ENCODE measurements around the gene DCLK2.
"Not testable (repeated sequence)": the region's sequence is repeated elsewhere in the genome, so short reads cannot be mapped to it uniquely, and the experiment has no call there.

The DCLK2 gene

DNA sequence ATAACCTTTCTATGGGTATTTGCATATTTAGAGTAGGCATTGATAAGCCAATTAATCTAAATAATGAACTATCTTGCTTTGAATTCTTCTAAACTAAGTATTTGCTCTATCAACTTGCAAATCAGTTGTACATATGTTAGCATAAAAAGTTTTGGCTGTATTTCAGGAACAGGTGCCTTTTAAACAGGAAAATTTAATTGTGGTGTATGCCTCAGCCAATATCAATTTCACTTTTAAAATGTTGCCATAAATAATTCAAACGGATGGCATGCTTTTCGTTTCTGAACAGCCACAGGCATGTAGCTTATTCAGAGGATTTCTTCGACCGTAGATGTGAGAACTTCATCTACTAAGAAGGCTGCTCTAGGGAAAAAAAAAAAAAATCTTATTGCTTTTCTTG, 99.9 kb downstream of the DCLK2 start:
- in situ Hi-C loops (cut with MboI; ENCODE audit: low pct_unique_long_range_greater_than_20kb, low sequenced_read_pairs), result no loop called here

DNA sequence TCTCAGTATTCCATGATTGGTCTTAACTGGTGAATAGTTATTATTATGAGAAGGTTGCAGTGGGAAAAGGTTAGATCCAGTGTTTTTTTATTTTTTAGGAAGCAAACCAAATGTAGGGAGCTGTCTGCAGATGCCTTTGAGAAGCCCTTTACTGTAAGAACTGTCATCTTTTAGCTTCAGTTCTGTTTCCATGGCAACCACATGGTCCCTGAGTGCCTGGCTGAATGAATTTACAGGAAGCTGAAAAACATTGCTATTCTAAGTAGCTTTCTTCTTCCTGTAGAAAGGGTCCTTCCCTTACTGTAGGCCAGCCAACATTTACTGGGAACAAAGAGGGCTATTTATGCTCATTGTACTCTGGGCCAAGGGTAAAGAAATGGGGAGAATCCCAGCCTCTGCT, 103.3 kb downstream of the DCLK2 start:
- no peak for DNase-seq
- in situ Hi-C loops (cut with MboI; ENCODE audit: low pct_unique_long_range_greater_than_20kb, low sequenced_read_pairs), result no loop called here

More for the DNA sequence above, 99.9 kb downstream of the DCLK2 start:
- no peak for DNase-seq

DNA sequence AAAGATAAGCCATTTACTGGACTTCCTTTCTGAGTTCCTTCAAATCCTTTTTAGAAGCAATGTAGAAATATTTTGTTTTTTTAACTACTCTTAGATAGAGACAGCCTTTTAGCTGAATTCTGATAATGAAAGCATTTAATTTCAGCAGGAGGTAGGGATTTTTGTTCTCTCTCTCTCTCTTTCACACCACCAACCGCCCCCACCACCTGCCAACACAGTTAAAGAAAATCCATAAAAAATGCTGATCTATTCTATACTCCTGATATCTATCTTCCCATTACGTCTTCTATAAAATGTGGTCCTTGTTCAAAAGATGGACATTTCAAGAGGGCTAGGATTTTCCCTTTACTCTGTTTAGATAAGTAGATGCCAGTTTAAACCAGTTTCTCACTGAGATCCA, 104.5 kb downstream of the DCLK2 start:
- DNase-seq, result no peak
- in situ Hi-C loops (cut with MboI; ENCODE audit: low pct_unique_long_range_greater_than_20kb, low sequenced_read_pairs), result no loop called here

DNA sequence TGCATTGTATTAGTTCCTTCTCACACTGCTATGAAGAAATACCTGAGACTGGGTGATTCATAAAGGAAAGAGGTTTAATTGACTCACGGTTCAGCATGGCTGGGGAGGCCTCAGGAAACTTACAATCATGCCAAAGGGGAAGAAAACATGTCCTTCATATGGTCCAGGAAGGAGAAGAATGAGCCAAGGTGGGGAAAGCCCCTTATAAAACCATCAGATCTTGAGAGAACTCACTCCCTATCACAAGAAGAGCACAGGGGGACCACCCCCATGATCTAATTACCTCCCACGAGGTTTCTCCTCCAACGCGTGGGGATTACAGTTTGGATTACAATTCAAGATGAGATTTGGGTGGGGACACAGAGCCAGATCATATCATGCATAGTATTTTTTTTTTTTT, 106.8 kb downstream of the DCLK2 start:
- in situ Hi-C loops (cut with MboI; ENCODE audit: low pct_unique_long_range_greater_than_20kb, low sequenced_read_pairs); DNase-seq: not testable (repeated sequence)

DNA sequence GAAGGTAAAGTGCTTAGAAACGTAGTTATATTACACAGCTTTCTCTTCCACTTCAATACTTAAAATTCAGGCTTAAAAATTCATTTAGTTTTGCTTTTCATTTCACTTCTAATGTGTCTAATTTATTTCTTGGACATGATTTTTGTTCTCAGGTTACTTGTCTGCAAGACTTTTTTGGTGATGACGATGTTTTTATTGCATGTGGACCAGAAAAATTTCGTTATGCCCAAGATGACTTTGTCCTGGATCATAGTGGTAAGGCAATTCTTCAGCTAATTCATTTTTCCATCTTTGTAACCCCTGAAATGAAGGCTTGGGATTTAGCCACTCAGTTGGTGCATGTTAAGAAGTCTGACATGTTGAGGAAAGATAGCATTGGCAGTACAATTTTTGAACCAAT, 114.7 kb downstream of the DCLK2 start:
- no peak for DNase-seq
- in situ Hi-C loops (cut with MboI; ENCODE audit: low pct_unique_long_range_greater_than_20kb, low sequenced_read_pairs), result no loop called here

DNA sequence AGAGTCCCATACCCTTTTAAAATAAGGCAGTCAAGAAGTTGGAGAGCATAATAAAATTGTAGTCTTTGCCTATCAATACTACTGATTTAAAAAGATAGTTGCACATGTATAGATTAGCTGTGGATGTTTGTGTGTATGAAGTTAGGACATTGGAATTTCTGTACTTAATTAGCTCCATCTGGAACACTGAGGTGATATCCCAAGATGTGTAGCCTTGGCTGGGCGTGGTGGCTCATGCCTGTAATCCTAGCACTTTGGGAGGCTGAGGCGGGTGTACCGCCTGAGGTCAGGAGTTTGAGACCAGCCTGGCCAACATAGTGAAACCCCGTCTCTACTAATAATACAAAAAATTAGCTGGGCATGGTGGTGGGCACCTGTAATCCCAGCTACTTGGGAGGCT, 119.0 kb downstream of the DCLK2 start:
- DNase-seq; in situ Hi-C loops (cut with MboI; ENCODE audit: low pct_unique_long_range_greater_than_20kb, low sequenced_read_pairs): not testable (repeated sequence)

DNA sequence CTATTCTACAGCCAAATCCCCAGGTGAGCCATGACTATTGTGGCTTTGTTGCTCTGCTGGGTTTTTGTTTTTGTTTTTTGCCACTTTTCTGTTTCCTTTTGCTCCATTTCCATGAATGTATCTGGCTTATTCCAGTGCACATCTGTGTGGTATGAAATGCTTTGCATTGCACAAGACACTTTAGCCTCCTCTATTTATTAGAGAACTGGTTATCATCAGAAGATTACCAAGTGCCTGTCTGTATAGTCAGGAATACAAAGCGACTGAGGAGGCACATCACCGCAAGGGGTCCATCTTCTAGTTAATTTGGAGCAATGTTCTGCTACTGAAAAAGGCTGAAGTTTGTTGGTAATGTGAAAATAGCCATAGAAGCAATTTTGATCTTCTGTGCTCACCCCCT, 120.8 kb downstream of the DCLK2 start:
- in situ Hi-C loops (cut with MboI; ENCODE audit: low pct_unique_long_range_greater_than_20kb, low sequenced_read_pairs), result no loop called here
- DNase-seq, result no peak

DNA sequence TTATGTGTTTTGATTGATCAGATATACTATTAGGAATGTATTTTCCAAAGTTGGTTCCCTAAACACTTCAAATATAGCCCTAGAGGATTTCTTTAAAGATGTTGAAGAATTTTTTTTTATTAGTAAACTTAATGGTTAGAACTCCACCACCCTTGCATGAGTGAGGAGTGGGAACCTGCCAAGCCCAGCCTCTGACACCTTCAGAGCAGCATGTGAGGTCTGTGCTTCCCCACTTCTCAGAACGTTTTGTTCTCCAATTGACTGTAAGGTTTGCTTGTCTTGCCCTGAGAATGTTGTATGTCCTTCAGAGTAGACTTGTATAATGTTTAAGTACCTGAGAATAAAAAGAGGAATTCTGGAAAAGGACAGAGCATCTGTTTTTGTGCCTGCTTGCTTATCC, 126.8 kb downstream of the DCLK2 start:
- in situ Hi-C loops (cut with MboI; ENCODE audit: low pct_unique_long_range_greater_than_20kb, low sequenced_read_pairs), result no loop called here
- DNase-seq, result no peak

DNA sequence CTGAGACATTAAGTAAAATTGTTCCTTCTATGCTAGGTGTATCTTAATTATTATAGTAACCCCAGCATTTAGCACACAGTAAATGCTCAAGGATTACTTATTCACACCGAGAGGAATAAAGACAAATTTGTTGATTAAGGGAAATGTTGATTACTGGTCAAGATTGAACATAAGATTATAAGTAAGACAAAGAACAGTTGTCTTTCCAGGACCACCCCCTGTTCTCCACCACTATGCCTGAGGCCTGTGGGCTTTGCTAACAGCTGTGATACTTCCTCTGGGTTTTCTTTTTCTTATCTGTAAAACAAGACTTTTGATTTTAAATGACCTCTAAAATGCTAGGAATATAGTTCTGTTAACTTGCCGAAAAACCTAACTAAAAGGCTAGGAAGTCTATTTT, 128.0 kb downstream of the DCLK2 start:
- in situ Hi-C loops (cut with MboI; ENCODE audit: low pct_unique_long_range_greater_than_20kb, low sequenced_read_pairs), result no loop called here
- DNase-seq, result no peak

DNA sequence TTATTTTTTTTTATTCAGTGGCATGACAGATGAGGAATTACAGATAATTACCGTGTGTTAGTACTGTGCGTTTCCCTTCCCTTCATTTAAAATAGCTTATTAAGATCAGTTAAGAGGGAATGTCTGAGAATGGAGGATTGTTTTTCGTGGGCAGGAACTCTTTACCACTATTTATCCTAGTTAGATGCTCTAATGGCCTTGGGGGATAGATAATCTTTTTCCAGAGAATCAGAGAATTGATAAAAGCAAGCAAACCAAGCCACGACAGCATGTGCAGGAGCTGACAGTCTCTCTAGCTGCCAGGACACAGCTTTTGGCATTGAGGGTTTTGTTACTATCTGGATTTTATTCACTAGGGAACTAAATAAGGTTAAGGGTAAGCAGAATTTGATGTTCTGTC, 128.7 kb downstream of the DCLK2 start:
- DNase-seq, result no peak
- in situ Hi-C loops (cut with MboI; ENCODE audit: low pct_unique_long_range_greater_than_20kb, low sequenced_read_pairs), result no loop called here

DNA sequence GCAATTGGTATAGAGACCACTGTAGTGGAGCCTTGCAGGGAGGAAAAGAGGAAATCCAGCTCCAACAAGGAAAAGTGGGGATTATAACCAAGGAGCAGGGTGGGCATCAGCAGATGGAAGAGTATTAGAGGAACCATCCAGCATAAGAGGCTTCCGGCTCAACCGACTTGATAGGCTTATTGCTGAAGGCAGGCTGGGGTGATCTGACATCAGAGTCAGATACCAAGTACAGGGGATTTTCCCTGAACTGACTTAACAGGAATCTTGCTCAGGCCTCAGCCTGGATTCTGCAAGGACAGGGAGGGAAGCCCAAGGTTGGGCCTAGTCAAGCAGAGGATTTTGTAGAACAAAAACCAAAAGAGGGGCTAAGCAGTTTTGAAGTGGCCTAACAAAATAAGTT, 129.6 kb downstream of the DCLK2 start:
- in situ Hi-C loops (cut with MboI; ENCODE audit: low pct_unique_long_range_greater_than_20kb, low sequenced_read_pairs), result no loop called here
- DNase-seq, result no peak

DNA sequence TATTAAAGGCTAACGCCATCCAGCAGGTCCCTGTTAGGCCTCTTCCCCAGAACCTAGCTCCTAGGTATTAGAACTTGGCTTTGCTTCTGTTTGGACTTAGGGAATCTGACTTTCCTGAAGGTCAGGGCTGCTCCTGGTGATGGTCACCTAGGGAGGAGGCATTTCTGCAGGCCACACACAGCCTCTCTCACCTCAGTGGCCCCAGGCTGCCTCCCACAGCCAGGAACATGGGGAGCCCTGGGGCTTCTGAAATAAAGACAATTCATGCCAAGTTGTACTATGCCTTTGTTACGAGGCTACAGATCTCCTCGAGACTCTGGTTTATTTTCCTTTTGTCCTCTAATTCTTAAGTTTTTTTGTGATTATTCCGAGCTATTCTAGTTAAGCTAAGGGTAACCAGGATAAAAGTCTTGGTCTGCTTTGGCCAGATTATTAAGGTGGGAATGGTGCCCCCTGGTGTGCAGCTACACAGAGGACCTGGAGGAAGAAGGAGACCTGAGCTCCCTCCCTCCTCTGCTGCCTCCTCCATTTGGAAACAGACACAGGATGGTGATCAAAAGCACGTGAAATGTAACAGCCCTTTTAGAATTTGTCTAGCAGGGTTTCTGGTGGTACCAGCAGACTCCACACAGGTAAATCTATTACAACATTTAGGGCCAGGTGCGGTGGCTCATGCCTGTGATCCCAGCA, 131.0 kb downstream of the DCLK2 start:
- DNase-seq, result peak; percentile 43
- in situ Hi-C loops (cut with MboI; ENCODE audit: low pct_unique_long_range_greater_than_20kb, low sequenced_read_pairs), result no loop called here

DNA sequence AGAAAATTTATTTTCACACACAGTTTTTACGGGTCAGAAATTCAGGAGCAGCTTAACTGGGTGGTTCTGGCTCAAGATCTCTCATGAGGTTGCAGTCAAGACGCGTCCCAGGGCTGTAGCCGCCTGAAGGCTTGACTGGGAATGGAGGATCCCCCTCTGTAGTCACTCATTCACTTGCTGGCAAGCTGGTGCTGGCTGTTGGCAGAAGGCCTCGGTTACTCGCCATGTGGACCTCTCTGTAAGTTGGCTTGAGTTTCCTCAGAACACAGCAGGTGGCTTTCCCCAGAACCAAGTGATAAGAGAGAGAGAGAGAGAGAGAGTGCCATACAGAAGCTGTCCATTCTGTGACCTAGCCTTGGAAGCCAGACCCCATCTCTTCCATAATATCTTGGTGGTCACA, 132.8 kb downstream of the DCLK2 start:
- DNase-seq, result no peak
- in situ Hi-C loops (cut with MboI; ENCODE audit: low pct_unique_long_range_greater_than_20kb, low sequenced_read_pairs), result no loop called here

DNA sequence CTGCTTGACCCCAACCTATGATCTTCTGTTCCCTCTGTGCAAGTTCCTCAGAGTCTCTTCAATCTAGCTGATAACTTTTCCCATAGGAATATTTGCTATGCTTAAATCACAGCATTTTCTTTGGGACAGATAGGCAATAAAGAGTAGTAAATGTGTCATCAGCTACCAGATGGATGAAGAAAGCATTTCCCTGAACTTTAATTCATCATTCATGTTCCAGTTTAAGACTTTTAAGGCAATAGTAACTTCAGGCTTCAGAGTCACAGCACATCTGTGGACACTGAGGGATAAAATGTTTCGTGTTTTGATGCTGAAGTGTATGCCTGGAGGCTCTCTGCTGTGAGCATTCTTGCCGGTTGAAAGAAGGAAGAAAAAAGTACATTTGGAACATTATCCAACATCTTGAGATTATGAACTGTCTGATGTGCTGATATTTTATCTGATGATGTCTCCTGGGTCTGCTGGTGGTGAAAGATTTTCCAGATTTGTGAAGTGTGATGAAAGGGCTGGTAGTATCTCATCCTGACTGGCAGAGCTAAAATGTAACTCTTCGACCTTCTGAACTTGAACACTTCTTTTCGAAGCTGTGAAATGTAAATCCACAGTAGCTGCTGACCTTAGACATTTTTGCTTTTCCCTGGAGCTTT, 133.7 kb downstream of the DCLK2 start:
- in situ Hi-C loops (cut with MboI; ENCODE audit: low pct_unique_long_range_greater_than_20kb, low sequenced_read_pairs), result no loop called here
- DNase-seq, result no peak

DNA sequence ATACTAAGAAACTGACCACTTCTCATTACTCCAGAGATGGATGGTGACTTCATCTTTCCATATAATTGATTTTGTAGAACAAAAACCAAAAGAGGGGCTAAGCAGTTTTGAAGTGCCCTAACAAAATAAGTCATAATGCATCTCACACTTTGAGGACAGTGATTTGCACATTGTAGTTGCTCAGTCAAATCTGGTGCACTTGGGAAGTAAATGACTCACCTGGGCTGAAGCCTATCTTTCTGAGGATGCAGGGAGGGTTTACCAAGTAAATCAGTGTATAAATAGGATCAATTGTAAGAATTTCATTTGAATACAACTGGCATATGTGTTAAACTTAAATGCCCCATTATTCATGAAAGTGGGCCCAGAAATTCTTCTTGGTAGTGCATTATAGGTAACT, 134.2 kb downstream of the DCLK2 start:
- in situ Hi-C loops (cut with MboI; ENCODE audit: low pct_unique_long_range_greater_than_20kb, low sequenced_read_pairs), result no loop called here
- DNase-seq, result no peak

DNA sequence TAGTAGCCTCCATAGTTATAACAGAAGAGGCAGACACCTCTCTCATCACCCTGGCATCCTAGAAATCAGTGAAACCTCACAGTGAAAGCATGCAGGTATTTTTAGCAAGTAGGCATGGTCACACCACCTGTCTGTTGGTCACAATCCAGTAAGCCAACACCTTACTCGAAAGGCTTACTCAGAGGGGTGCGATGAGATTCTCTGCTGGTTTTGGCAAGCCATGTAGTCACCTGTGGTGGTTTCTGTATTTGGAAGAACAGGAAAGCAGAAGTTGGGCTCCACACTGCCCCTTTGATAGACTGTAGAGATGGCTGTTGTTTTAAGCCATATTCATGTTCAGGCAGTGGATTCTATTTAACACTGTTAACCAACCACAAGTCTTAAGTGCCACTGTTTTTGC, 134.7 kb downstream of the DCLK2 start:
- in situ Hi-C loops (cut with MboI; ENCODE audit: low pct_unique_long_range_greater_than_20kb, low sequenced_read_pairs), result no loop called here
- peak; percentile 7 for DNase-seq

DNA sequence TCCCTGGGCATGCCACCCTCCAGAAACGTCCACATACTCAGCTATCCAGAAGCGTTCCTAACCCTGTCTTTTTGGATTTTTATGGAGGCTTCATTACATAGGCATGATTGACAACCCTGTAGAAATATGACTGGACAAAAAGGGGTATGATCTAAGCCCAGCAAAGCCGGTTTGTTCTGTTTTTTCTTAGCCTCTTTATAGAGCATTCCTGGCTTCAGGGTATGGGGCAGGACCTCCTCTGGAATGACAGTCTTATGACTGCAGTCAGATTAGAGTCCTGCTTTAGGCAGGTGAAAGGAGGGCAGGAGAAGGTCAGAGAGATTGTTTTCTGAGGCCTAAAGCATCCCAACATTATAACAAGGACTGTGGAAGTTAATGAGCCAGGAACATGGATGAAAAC, 137.4 kb downstream of the DCLK2 start:
- in situ Hi-C loops (cut with MboI; ENCODE audit: low pct_unique_long_range_greater_than_20kb, low sequenced_read_pairs), result no loop called here
- DNase-seq, result no peak

DNA sequence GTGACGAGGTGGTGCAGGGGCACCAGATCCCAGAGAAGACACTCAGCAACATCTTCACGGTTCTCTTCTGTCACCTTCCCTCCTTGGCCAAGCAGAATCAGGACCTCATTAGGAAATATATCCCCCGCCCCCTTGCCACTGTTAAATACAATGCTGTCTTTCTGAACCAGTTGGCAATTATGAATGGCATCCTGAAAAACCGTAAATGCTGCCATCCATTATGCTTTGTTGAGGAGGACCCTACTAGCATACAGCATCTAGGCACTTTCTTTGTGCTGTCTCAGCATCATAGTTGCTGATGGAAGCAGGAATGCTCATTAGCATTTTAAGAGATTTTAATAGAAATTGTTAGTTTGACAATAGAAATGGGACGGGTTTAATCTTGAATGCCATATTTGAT, 138.5 kb downstream of the DCLK2 start:
- DNase-seq, result no peak
- in situ Hi-C loops (cut with MboI; ENCODE audit: low pct_unique_long_range_greater_than_20kb, low sequenced_read_pairs), result no loop called here

DNA sequence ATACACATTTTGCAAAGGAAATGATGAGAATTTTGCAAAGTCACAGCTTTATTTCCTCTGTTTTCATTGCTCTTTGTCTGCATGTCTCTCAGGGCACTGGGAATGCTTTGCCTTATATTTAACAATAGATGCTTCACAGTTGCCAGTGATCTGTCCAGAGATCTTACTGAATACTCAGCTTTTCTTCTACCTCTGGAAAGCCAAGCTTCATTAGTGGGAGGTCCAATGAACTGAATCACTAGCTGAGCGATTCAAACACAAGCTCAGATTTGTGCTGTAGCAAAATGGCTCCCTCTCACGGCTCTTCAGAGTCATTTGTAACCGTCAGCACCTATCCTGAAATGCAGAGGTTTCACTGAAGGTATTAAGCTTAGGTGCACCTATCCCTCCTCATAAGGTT, 138.9 kb downstream of the DCLK2 start:
- in situ Hi-C loops (cut with MboI; ENCODE audit: low pct_unique_long_range_greater_than_20kb, low sequenced_read_pairs), result no loop called here
- DNase-seq, result no peak

DNA sequence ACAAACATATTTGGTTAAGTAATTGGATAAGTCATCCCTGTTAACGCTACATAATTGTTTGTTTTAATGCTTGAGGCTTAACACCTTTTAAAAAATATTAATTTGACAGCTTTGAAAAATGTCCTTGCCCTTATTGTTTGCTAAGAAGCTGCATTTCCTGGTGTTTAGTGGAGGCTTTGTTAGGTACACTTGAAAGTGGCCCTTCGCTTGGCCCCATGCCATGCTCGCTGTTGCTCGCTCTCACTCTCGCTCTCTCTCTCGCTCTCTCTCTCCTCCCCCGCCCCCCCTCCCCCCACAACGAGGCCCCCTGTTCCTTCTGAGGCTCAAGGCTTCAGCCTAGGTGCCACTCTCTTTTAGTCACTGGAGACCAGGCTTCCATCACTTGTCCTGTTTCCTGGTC, 139.6 kb downstream of the DCLK2 start:
- no peak for DNase-seq
- in situ Hi-C loops (cut with MboI; ENCODE audit: low pct_unique_long_range_greater_than_20kb, low sequenced_read_pairs), result no loop called here

DNA sequence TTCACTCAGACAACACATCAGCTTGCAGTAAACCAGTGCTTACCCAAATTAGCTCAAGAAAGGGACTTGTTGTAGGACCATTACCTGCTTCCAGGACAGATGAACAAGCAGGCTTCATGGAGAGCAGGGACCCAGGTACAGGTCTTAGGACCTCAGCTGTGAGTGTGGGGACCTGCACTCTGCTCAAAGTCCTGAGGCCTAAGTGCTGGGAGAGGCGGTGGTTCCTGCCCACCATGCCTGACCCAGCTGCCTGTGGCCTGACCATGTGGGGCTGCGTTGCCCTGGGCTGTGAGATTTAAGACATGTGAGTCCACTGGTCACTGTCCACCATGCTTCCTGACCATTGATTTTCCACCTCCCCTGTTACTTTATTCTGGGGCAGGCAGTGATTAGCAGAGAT, 140.2 kb downstream of the DCLK2 start:
- DNase-seq, result no peak

More for the DNA sequence above, 140.2 kb downstream of the DCLK2 start:
- in situ Hi-C loops (cut with MboI; ENCODE audit: low pct_unique_long_range_greater_than_20kb, low sequenced_read_pairs), result no loop called here

Measured in KBM-7 (cell line).